Amniotic stem cell (primary cell): Measurements from ENCODE around the gene CBLC.
"Not testable (repeated sequence)": the region's sequence is repeated elsewhere in the genome, so short reads cannot be mapped to it uniquely, and the experiment has no call there.

Source experiments
- DNase-seq: peaks from one replicate; lab custom pipeline; 2025; lab: John Stamatoyannopoulos, UW

Gene CBLC

DNA sequence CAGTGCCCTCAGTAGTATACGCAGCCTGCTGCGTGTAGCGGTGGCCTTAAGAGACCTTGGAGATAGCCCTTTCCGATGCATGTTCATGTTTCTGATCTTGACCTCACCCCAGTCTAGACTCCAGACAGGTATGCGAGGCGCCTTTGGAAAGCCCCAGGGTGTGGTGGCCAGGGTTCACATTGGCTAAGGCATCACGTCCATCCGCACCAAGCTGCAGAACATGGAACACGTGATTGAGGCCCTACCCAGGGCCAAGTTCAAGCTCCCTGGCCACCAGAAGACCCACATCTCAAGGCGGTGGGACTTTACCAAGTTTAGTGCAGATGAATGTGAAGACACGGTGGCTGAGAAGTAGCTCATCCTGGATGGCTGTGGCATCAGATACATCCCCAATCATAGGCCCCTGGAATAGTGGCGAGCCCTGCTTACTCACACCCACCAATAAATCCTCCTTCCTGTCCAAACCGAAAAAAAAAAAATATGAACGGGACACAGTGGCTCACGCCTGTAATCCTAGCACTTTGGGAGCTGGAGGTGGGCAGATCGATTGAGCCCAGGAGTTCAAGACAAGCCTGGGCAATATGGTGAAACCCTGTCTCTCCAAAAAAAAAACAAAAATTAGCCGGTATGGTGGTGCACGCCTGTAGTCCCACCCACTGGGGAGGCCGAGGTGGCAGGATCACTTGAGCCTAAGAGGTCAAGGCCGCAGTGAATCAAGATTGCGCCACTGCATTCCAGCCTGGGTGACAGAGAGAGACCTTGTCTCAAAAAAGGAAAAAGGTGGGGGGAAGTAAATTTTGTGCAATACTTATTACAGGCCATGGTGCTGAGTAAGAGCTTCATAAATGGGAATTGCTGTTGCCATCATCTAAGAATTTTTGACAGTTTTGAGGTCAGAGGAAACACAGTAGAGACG is 12.4 kb upstream of the CBLC start:
- DNase-seq, result no peak

- no peak for DNase-seq
Measured at GRCh38 chr19:44765949-44766335, 11.7 kb upstream of the CBLC start.

GRCh38 chr19:44767295-44768180 is 10.2 kb upstream of the CBLC start:
- no peak for DNase-seq

GRCh38 chr19:44770550-44771257 is 7.0 kb upstream of the CBLC start:
- DNase-seq, result peak; percentile 88

GRCh38 chr19:44772144-44772543 is 5.5 kb upstream of the CBLC start:
- not testable (repeated sequence) for DNase-seq

GRCh38 chr19:44772959-44773358 is 4.7 kb upstream of the CBLC start:
- DNase-seq, result no peak

DNA sequence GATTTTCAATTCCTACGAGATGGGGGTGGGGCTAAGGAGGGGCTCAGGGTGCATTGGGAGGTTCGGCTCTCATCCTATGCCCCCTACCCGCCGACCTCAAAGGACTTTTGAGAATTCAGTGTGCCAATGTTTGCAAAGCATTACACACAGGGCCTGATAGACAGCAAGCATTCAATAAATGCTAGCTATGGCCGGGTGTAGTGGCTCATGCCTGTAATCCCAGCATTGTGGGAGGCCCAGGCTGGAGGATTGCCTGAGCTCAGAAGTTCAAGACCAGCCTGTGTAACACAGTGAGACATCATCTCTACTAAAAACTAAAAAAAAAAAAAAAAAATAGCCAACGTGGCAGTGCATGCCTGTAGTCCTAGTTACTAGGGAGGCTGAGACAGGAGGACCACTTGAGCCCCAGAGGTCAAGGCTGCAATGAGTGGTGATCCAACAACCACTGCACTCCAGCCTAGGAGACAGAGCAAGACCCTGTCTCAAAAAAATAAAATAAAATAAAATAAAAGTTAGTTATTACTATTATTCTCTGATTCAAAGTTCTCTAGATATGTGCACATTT is 1.9 kb upstream of the CBLC start:
- no peak for DNase-seq

- DNase-seq, result no peak
Measured at GRCh38 chr19:44776402-44777096, 1.1 kb upstream of the CBLC start.

- DNase-seq, result no peak
Measured at GRCh38 chr19:44779150-44779549, 1.5 kb downstream of the CBLC start.

GRCh38 chr19:44781694-44782093 is 4.0 kb downstream of the CBLC start:
- not testable (repeated sequence) for DNase-seq

- no peak for DNase-seq
Measured at GRCh38 chr19:44782729-44783128, 5.0 kb downstream of the CBLC start.

- DNase-seq, result no peak
Measured at GRCh38 chr19:44783545-44783944, 5.9 kb downstream of the CBLC start.

- no peak for DNase-seq
Measured at GRCh38 chr19:44785271-44785670, 7.6 kb downstream of the CBLC start.

GRCh38 chr19:44785993-44786392 is 8.3 kb downstream of the CBLC start:
- no peak for DNase-seq

- DNase-seq, result no peak
Measured at GRCh38 chr19:44788971-44789370, 11.3 kb downstream of the CBLC start.

- no peak for DNase-seq
Measured at GRCh38 chr19:44789943-44790483, 12.3 kb downstream of the CBLC start.

- no peak for DNase-seq
Measured at GRCh38 chr19:44792281-44792680, 14.6 kb downstream of the CBLC start.

DNA sequence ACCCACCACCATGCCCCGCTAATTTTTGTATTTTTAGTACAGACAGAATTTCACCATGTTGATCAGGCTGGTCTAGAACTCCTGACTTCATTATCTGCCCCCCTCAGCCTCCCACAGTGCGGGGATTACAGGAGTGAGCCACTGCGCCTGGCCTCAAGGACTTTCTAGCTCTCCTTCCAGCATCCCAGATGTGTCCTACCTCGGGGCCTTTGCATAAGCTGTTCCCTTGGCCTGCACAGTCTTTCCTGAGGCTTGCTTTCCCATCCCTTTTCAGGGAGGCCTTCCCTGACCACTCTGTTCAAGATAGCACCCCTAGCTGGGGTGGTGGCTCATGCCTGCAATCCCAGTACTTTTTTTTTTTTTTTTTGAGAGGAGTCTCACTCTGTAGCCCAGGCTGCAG is 16.9 kb downstream of the CBLC start:
- DNase-seq, result no peak

DNA sequence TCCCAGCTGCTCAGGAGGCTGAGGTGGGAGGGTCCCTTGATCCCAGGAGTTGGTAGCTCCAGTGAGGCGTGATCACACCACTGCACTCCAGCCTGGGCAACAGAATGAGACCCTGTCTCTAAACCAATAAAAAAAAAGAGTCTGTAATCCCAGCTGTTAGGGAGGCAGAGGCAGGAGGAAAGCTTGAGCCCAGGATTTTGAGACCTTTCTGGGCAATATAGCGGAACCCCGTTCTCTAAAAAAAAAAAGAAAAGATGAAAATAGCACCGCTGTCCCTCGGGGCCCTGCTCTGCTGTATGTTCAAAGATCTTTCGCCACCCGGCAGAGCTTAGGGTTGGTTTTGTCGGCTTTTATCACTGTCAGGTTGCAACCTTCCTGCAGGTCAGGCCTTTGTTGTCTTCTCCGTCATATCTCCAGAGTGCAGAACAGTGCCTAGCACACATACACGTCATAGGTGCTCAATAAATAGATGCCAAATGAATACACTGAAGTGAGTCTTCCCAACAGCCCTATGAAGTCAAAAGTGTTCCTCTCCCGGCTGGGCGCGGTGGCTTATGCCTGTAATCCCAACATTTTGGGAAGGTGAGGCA is 17.8 kb downstream of the CBLC start:
- no peak for DNase-seq

DNA sequence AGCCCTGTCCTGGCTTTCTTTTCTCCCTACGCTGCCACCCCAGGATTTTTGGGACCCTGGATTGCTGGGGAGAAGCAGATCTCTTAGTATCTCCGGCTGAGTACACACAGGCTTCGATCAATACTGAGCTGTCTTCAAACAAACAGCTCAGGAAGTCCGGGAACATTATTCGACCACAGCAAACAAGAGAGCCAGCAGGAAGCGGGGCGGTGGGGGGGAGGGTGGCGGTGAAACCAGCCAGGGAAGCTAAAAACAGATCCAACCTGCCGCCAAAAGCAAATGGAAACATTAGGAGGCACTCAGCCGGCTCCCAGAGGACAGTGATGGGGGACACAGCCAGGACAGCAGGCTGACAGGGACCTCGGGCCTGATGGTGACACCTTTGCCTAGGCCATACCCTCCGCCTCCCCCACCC is 19.0 kb downstream of the CBLC start:
- no peak for DNase-seq
